Measurements from ENCODE around the gene PTPRN2. TPM values are rescaled to one million over a fixed set of nuclear protein-coding genes. Genes with fewer than 3 reads are reported as not detected.
"Not testable (repeated sequence)": the region's sequence is repeated elsewhere in the genome, so short reads cannot be mapped to it uniquely, and the experiment has no call there.

Gene PTPRN2
- total and polyA plus RNA-seq, 5 experiments from 2014 or later: 0.69 to 1.5 (median 0.99) TPM

DNA sequence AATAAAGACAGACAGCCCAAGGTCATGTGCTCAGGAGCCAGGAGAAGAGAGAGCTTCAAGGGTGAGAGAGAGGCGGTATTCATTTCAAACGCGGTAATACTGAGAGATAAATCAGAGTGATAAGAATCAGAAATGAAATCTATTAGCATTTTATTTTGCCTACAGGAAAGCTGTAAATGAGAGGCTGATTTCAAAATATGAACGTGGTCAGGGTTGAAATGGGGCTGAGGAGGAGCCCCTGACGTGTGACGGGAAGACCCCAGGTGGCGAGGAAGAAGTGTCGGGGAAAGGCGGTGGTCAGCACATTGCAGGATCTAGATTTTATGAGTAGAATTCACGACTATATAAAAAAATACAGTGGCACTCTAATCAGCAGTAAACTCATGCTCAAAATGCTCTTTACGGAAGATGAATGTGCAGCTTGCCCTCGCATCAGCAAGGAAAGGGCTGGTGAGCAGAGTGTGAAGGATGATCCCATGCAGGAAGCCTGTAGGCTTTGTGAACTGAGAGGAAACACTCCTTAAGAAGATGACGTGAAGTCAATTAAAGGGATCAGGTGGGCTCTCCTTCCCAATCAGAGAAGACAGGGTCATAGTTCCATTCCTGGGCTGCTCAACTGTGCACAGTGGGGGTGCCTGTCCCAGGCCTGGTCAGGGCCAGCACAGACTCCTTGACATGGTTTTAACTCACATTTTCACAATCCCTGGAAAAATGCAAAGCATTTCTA lies 360.2 kb downstream of the PTPRN2 start:
- Mint-ChIP-seq H3K27ac (no peak overlapping the region), H3K4me3 (no peak overlapping the region), H3K36me3 (peaks cover 0 to 37% (median 6%) of the 10 kb centered on the region in 3 donors), H3K9me3 (peaks cover 0 to 57% (median 31%) of the 10 kb centered on the region in 9 donors), H3K4me1 (no peaks in the 10 kb centered on the region), H3K27me3 (peaks cover 3 to 58% (median 18%) of the 10 kb centered on the region in 5 donors)
- POLR2A ChIA-PET: no interaction called here
- ATAC-seq (no peak), DNase-seq (no peak)

- no peaks in the 10 kb centered on the region for H3K4me1 Mint-ChIP-seq
- H3K36me3 Mint-ChIP-seq: peaks cover 0 to 32% (median 0%) of the 10 kb centered on the region in 3 donors
- no peak for DNase-seq
- H3K4me3 Mint-ChIP-seq: no peak overlapping the region
- H3K9me3 Mint-ChIP-seq: peaks cover 18 to 72% (median 35%) of the 10 kb centered on the region in 9 donors
- no peak overlapping the region for H3K27ac Mint-ChIP-seq
- POLR2A ChIA-PET: no interaction called here
- peaks cover 0 to 14% (median 4%) of the 10 kb centered on the region in 5 donors for H3K27me3 Mint-ChIP-seq
- ATAC-seq: no peak
These were observed 371.4 kb downstream of the PTPRN2 start for GRCh38 chr7:158216198-158216597.

DNA sequence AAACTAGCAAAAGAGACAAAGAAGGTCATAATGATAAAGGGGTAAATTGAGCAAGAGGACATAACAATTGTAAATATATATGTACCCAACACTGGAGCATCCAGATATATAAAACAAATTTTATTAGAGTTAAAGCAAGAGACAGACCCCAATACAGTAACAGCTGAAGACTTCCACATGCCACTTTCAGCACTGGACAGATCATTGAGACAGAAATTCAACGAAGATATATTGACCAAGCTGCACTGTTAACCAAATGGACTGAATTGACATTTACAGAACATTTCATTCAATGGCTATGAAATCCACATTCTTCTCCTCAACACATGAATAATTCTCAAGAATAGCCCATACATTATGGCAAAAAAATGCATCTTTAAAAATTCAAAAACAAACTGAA lies 378.2 kb downstream of the PTPRN2 start:
- Mint-ChIP-seq H3K27me3 (peaks cover 3 to 12% (median 6%) of the 10 kb centered on the region in 5 donors), H3K27ac (no peak overlapping the region), H3K36me3 (peaks cover 0 to 15% (median 2%) of the 10 kb centered on the region in 3 donors), H3K4me1 (no peaks in the 10 kb centered on the region), H3K4me3 (no peak overlapping the region), H3K9me3 (peaks cover 5 to 49% (median 16%) of the 10 kb centered on the region in 9 donors)
- ATAC-seq: no peak
- POLR2A ChIA-PET: no interaction called here
- no peak for DNase-seq

DNA sequence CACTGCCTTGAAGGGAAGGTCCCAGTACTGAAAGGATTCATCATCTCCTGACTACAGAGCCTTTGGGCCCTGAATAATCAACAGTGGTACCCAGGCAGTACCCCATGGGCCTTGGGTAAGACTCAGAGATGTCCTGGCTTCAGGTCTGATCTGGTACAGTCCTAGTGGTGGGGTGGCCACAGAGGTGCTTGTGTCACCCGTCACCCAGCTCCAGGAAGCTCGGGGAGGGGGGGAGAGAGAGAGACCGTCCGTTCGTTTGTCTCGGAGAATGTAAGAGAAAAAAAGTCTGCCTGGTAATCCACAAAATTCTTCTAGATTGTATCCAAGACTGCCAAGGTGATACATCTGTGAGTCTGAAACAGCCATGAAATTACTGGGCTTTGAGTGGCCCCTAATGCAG lies 381.3 kb downstream of the PTPRN2 start:
- no peak for ATAC-seq
- Mint-ChIP-seq H3K4me3 (no peak overlapping the region), H3K27me3 (peaks cover 9 to 34% (median 20%) of the 10 kb centered on the region in 5 donors), H3K4me1 (no peaks in the 10 kb centered on the region), H3K9me3 (peaks cover 0 to 37% (median 13%) of the 10 kb centered on the region in 9 donors), H3K36me3 (peaks cover 0 to 9% (median 2%) of the 10 kb centered on the region in 3 donors), H3K27ac (no peak overlapping the region)
- no peak for DNase-seq
- POLR2A ChIA-PET: no interaction called here

DNA sequence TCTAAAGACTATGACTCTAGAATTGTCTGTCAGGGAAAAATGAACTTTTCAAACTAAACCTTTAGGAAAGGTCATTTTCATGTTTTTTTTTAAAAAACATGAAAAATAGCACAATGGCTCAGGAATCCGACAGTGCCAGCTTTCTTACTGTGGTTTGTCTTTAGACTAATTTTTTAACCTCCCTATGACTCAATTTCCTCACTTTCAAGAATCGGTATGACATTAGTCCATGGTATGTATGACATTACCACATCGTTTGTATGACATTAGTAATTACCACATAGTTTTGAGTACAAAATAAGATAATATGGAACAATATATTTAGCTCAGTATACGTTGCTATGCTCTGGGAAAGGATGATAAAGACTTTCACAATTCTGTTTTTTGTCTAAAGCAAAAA lies 383.2 kb downstream of the PTPRN2 start:
- DNase-seq: no peak
- no peak overlapping the region for H3K27ac Mint-ChIP-seq
- POLR2A ChIA-PET: no interaction called here
- peaks cover 11 to 48% (median 28%) of the 10 kb centered on the region in 5 donors for H3K27me3 Mint-ChIP-seq
- H3K9me3 Mint-ChIP-seq: peaks cover 0 to 26% (median 8%) of the 10 kb centered on the region in 9 donors
- no peaks in the 10 kb centered on the region for H3K4me1 Mint-ChIP-seq
- no peak overlapping the region for H3K4me3 Mint-ChIP-seq
- peaks cover 0 to 5% (median 2%) of the 10 kb centered on the region in 3 donors for H3K36me3 Mint-ChIP-seq
- no peak for ATAC-seq

GRCh38 chr7:158203948-158204347 lies 383.7 kb downstream of the PTPRN2 start:
- H3K4me3 Mint-ChIP-seq, H3K27ac Mint-ChIP-seq, POLR2A ChIA-PET, H3K36me3 Mint-ChIP-seq, ATAC-seq, DNase-seq, H3K4me1 Mint-ChIP-seq: not testable (repeated sequence)
- Mint-ChIP-seq H3K9me3 (peaks cover 0 to 21% (median 6%) of the 10 kb centered on the region in 9 donors), H3K27me3 (peaks cover 11 to 53% (median 28%) of the 10 kb centered on the region in 5 donors)

DNA sequence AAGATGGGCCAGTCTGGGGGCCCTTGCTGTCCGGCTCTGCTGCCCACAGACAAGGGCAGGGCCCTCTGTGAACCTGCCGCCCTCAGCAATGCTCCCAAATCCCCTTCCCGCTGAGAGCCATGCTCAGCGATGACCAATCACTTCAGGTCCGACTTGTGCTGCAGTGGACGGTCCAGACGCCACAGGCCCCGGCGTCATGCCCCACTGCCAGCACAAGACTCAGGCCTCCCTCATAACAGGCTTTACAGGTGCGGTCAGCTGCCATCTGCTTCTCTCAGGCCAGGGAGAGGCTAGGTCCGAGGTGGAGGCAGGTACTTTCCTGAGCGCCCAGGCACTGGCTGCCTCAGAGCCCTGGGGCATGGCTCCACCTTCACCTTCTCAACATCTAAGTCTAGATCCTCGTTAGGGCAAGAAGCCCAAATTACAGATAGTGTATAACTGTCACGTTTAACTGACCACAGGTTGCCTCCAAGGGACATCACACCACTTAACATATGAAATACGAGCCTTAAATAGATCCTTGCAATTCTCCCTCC lies 393.2 kb downstream of the PTPRN2 start:
- H3K4me1 Mint-ChIP-seq: no peaks in the 10 kb centered on the region
- POLR2A ChIA-PET: no interaction called here
- no peak overlapping the region for H3K27ac Mint-ChIP-seq
- no peak overlapping the region for H3K4me3 Mint-ChIP-seq
- ATAC-seq (no peak), DNase-seq (no peak)
- peaks cover 0 to 13% (median 0%) of the 10 kb centered on the region in 3 donors for H3K36me3 Mint-ChIP-seq
- H3K9me3 Mint-ChIP-seq: peaks cover 0 to 30% (median 10%) of the 10 kb centered on the region in 9 donors
- peaks cover 0 to 7% (median 2%) of the 10 kb centered on the region in 5 donors for H3K27me3 Mint-ChIP-seq

DNA sequence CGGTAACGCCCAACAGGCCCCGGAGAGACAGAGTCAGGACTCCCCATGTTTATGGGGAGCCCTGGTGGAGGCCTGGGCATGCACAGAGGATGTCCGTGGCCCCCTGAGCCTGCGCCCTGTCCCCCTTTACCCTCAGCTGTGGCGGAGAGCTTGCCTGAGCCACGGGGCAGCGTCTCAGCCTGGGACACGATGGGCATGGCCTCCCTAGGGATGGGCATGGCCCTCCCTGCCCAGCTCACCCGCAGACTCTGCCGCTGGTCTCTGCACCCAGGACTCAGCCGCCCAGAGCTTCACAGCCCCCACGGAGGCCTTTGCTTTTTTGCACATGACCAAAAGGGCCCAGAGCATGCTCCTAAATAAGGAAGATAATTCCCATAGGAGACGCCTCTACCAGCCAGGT lies 394.2 kb downstream of the PTPRN2 start:
- no peak overlapping the region for H3K27ac Mint-ChIP-seq
- H3K9me3 Mint-ChIP-seq: peaks cover 0 to 34% (median 10%) of the 10 kb centered on the region in 9 donors
- no peak for ATAC-seq
- H3K27me3 Mint-ChIP-seq: peaks cover 0 to 7% (median 0%) of the 10 kb centered on the region in 5 donors
- peaks cover 0 to 13% (median 0%) of the 10 kb centered on the region in 3 donors for H3K36me3 Mint-ChIP-seq
- POLR2A ChIA-PET: no interaction called here
- DNase-seq: no peak
- H3K4me1 Mint-ChIP-seq: no peaks in the 10 kb centered on the region
- H3K4me3 Mint-ChIP-seq: no peak overlapping the region

GRCh38 chr7:158192956-158193355 lies 394.7 kb downstream of the PTPRN2 start:
- no peak overlapping the region for H3K27ac Mint-ChIP-seq
- POLR2A ChIA-PET: no interaction called here
- H3K36me3 Mint-ChIP-seq: peaks cover 0 to 13% (median 0%) of the 10 kb centered on the region in 3 donors
- H3K4me1 Mint-ChIP-seq: no peaks in the 10 kb centered on the region
- peaks cover 0 to 7% (median 0%) of the 10 kb centered on the region in 5 donors for H3K27me3 Mint-ChIP-seq
- DNase-seq (no peak), ATAC-seq (no peak)
- H3K9me3 Mint-ChIP-seq: peaks cover 0 to 34% (median 10%) of the 10 kb centered on the region in 9 donors
- H3K4me3 Mint-ChIP-seq: no peak overlapping the region

DNA sequence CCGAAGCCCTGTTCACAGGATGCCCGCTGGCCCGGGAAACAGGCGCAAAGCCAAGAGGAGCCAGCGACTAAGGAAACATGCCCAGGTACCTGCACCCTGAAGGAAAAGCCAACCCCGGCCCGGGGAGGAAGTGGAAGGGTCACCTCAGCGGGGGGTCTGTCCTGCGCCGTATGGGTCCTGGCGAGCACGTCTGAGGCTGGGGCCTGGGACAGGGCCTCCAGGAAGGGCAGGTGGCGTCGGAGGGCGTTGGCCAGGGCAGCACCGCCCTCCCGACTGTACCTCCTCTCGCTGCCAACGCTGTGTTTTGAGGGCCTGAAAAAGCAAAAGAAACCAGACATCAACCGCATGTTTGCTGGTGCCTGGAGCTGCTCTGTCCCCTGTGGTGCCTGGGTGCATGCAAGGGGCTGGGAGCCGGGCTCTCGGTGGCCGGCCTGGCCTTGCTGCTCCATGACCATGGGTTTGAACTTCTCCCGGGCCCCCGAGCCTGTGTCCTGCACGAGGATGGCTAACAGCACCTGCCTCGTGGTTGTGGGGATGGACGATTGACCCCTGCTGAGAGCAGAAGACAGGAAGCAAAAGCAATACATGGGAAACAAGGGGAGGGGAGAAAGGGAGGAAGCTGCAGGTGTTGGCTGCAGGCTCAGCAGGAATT lies 395.3 kb downstream of the PTPRN2 start:
- DNase-seq (no peak), ATAC-seq (no peak)
- POLR2A ChIA-PET: no interaction called here
- Mint-ChIP-seq H3K27ac (no peak overlapping the region), H3K4me3 (no peak overlapping the region), H3K4me1 (no peaks in the 10 kb centered on the region), H3K9me3 (peaks cover 0 to 30% (median 10%) of the 10 kb centered on the region in 9 donors), H3K36me3 (peaks cover 0 to 13% (median 0%) of the 10 kb centered on the region in 3 donors), H3K27me3 (peaks cover 0 to 7% (median 0%) of the 10 kb centered on the region in 5 donors)

GRCh38 chr7:158191671-158192070 lies 396.0 kb downstream of the PTPRN2 start:
- H3K9me3 Mint-ChIP-seq: peaks cover 0 to 24% (median 10%) of the 10 kb centered on the region in 9 donors
- H3K27ac Mint-ChIP-seq: no peak overlapping the region
- DNase-seq (no peak), ATAC-seq (no peak)
- H3K36me3 Mint-ChIP-seq: peaks cover 0 to 13% (median 0%) of the 10 kb centered on the region in 3 donors
- no peak overlapping the region for H3K4me3 Mint-ChIP-seq
- POLR2A ChIA-PET: no interaction called here
- H3K27me3 Mint-ChIP-seq: peaks cover 0 to 6% (median 0%) of the 10 kb centered on the region in 5 donors
- no peaks in the 10 kb centered on the region for H3K4me1 Mint-ChIP-seq

- Mint-ChIP-seq H3K27me3 (peaks cover 0 to 4% (median 0%) of the 10 kb centered on the region in 5 donors), H3K4me1 (no peaks in the 10 kb centered on the region), H3K36me3 (peaks cover 0 to 12% (median 0%) of the 10 kb centered on the region in 3 donors), H3K4me3 (no peak overlapping the region), H3K27ac (no peak overlapping the region), H3K9me3 (peaks cover 0 to 21% (median 11%) of the 10 kb centered on the region in 9 donors)
- ATAC-seq: no peak
- DNase-seq: no peak
- POLR2A ChIA-PET: no interaction called here
These were observed 396.9 kb downstream of the PTPRN2 start for GRCh38 chr7:158190756-158191155.

DNA sequence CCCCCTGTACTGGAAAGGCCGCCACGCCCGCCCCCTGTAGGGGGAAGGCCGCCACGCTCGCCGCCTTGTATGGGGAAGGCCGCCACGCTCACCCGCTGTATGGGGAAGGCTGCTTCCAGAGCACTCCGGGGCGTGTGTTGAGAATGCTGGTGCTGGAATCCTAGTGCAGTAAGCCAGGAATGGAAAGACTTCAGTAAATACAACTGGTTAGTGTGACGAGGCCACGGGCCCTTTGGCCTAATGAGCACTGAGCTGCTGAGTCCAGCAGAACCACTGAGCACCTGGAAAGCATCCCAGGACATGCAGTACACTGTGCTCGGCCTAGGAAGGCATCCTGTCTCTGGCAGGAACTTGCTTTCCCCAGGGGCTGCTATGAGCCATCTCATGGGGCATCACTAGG lies 398.9 kb downstream of the PTPRN2 start:
- DNase-seq: no peak
- Mint-ChIP-seq H3K27ac (no peak overlapping the region), H3K9me3 (peaks cover 0 to 8% (median 0%) of the 10 kb centered on the region in 9 donors), H3K4me1 (peaks cover 0 to 1% (median 0%) of the 10 kb centered on the region in 4 donors), H3K27me3 (peaks cover 0 to 9% (median 0%) of the 10 kb centered on the region in 5 donors), H3K4me3 (no peak overlapping the region), H3K36me3 (no peaks in the 10 kb centered on the region)
- POLR2A ChIA-PET: no interaction called here
- ATAC-seq: no peak

All from naive thymus-derived CD8-positive, alpha-beta T cell (primary cell).